ENCODE measurements around the gene TASP1. TPM values are rescaled to one million over a fixed set of nuclear protein-coding genes. Genes with fewer than 3 reads are reported as not detected.
"Not testable (repeated sequence)": the region's sequence is repeated elsewhere in the genome, so short reads cannot be mapped to it uniquely, and the experiment has no call there.

TASP1 gene
- total RNA-seq, 1 experiment from 2014 or later, result 5.3 TPM

GRCh38 chr20:13380497-13381229 is 258.1 kb downstream of the TASP1 start:
- in situ Hi-C loops (cut with HindIII; ENCODE audit: low sequenced_read_pairs); DNase-seq (ENCODE audit: low spot score): not testable (repeated sequence)

GRCh38 chr20:13373400-13373799 is 265.3 kb downstream of the TASP1 start:
- in situ Hi-C loops (cut with HindIII; ENCODE audit: low sequenced_read_pairs), result no loop called here
- DNase-seq (ENCODE audit: low spot score), result no peak

- in situ Hi-C loops (cut with HindIII; ENCODE audit: low sequenced_read_pairs), result no loop called here
- no peak for DNase-seq (ENCODE audit: low spot score)
Measured at GRCh38 chr20:13364278-13365170, 274.2 kb downstream of the TASP1 start.

- DNase-seq (ENCODE audit: low spot score), result no peak
- in situ Hi-C loops (cut with HindIII; ENCODE audit: low sequenced_read_pairs), result no loop called here
Measured at GRCh38 chr20:13363473-13363872, 275.3 kb downstream of the TASP1 start.

GRCh38 chr20:13362165-13362564 is 276.6 kb downstream of the TASP1 start:
- in situ Hi-C loops (cut with HindIII; ENCODE audit: low sequenced_read_pairs); DNase-seq (ENCODE audit: low spot score): not testable (repeated sequence)

- in situ Hi-C loops (cut with HindIII; ENCODE audit: low sequenced_read_pairs), result not testable (repeated sequence)
Measured at GRCh38 chr20:13358936-13359335, 279.8 kb downstream of the TASP1 start.

GRCh38 chr20:13357782-13358181 is 280.9 kb downstream of the TASP1 start:
- DNase-seq (ENCODE audit: low spot score); in situ Hi-C loops (cut with HindIII; ENCODE audit: low sequenced_read_pairs): not testable (repeated sequence)

More at GRCh38 chr20:13358936-13359335, 279.8 kb downstream of the TASP1 start:
- DNase-seq (ENCODE audit: low spot score), result not testable (repeated sequence)

- in situ Hi-C loops (cut with HindIII; ENCODE audit: low sequenced_read_pairs), result no loop called here
- no peak for DNase-seq (ENCODE audit: low spot score)
Measured at GRCh38 chr20:13356591-13356990, 282.1 kb downstream of the TASP1 start.

GRCh38 chr20:13355941-13356486 is 282.7 kb downstream of the TASP1 start:
- no peak for DNase-seq (ENCODE audit: low spot score)
- in situ Hi-C loops (cut with HindIII; ENCODE audit: low sequenced_read_pairs), result no loop called here

- no peak for DNase-seq (ENCODE audit: low spot score)
- in situ Hi-C loops (cut with HindIII; ENCODE audit: low sequenced_read_pairs), result no loop called here
Measured at GRCh38 chr20:13355411-13355810, 283.3 kb downstream of the TASP1 start.

- in situ Hi-C loops (cut with HindIII; ENCODE audit: low sequenced_read_pairs), result no loop called here
Measured at GRCh38 chr20:13353261-13353945, 285.3 kb downstream of the TASP1 start.

GRCh38 chr20:13349235-13349604 is 289.5 kb downstream of the TASP1 start:
- in situ Hi-C loops (cut with HindIII; ENCODE audit: low sequenced_read_pairs), result no loop called here

More at GRCh38 chr20:13353261-13353945, 285.3 kb downstream of the TASP1 start:
- no peak for DNase-seq (ENCODE audit: low spot score)

GRCh38 chr20:13348311-13349234 is 290.2 kb downstream of the TASP1 start:
- in situ Hi-C loops (cut with HindIII; ENCODE audit: low sequenced_read_pairs), result no loop called here
- no peak for DNase-seq (ENCODE audit: low spot score)

More at GRCh38 chr20:13349235-13349604, 289.5 kb downstream of the TASP1 start:
- no peak for DNase-seq (ENCODE audit: low spot score)

GRCh38 chr20:13344671-13345070 is 294.1 kb downstream of the TASP1 start:
- in situ Hi-C loops (cut with HindIII; ENCODE audit: low sequenced_read_pairs), result no loop called here
- DNase-seq (ENCODE audit: low spot score), result no peak

- in situ Hi-C loops (cut with HindIII; ENCODE audit: low sequenced_read_pairs), result no loop called here
- DNase-seq (ENCODE audit: low spot score), result no peak
Measured at GRCh38 chr20:13342469-13343242, 296.1 kb downstream of the TASP1 start.

GRCh38 chr20:13341737-13342393 is 296.9 kb downstream of the TASP1 start:
- in situ Hi-C loops (cut with HindIII; ENCODE audit: low sequenced_read_pairs), result no loop called here
- no peak for DNase-seq (ENCODE audit: low spot score)

- DNase-seq (ENCODE audit: low spot score), result no peak
- in situ Hi-C loops (cut with HindIII; ENCODE audit: low sequenced_read_pairs), result no loop called here
Measured at GRCh38 chr20:13340088-13340487, 298.6 kb downstream of the TASP1 start.
